Muscle of leg (tissue), 16 donors: ENCODE data around the gene MGAM2. TPM values are rescaled to one million over a fixed set of nuclear protein-coding genes. Genes with fewer than 3 reads are reported as not detected.

Source experiments
- DNase-seq: peaks from one replicate; pipeline ENCODE4 v3.0.0; 2013
- H3K27ac ChIP-seq: one replicate; pipeline ENCODE4 v1.5.1; 2013; ENCODE audit warnings: mild to moderate bottlenecking, low read length, control low read depth
- H3K27me3 ChIP-seq: one replicate; pipeline ENCODE4 v1.6.1; 2013; ENCODE audit warnings: low read length; ENCODE audit not compliant: control insufficient read depth, insufficient read depth
- H3K36me3 ChIP-seq: one replicate; pipeline ENCODE4 v1.6.1; 2013; ENCODE audit warnings: low read length; ENCODE audit not compliant: control insufficient read depth, insufficient read depth
- H3K4me1 ChIP-seq: one replicate; pipeline ENCODE4 v1.6.1; 2013; ENCODE audit warnings: low read length; ENCODE audit not compliant: control insufficient read depth, insufficient read depth
- H3K4me3 ChIP-seq: one replicate; pipeline ENCODE4 v1.5.1; 2013; ENCODE audit warnings: low read length, control low read depth
- H3K9me3 ChIP-seq: replicated peaks from 2 replicates; pipeline ENCODE4 v1.6.1; 2013; ENCODE audit warnings: low read depth, low read length; ENCODE audit not compliant: control insufficient read depth
- WGBS: methylation state at CpG from one replicate; pipeline ENCODE4 v1.1.5; 2013; ENCODE audit warnings: missing lambda C conversion rate; ENCODE audit not compliant: insufficient coverage; 5-methylcytosine and 5-hydroxymethylcytosine counted together
- long read RNA-seq, 11 donors: transcript quantifications; one replicate each; lab custom pipeline, GENCODE V29; 2026
- polyA plus RNA-seq, 8 donors: library from polyadenylated mRNA; unstranded; fragments of 120-200 nt; gene quantifications; one replicate each; pipeline versions ENCODE4 v1.2.1 to v1.2.3, GENCODE V29; 2013; ENCODE audit warnings: inconsistent platforms in 1 of 8, low replicate concordance in 1 of 8; ENCODE audit not compliant: insufficient read length in 8 of 8, insufficient read depth in 1 of 8
- total RNA-seq: library from RNA; stranded (reverse); fragments of 120-200 nt; gene quantifications from one replicate; pipeline ENCODE4 v1.2.4, GENCODE V29; 2013

The MGAM2 gene
- under 0.01 TPM for total RNA-seq
- 1 to 10 TPM in 1 of 8 donors, under 1 TPM in 6, not detected in 1; 0.04 to 2.1 (median 0.07) TPM for polyA plus RNA-seq
- long read RNA-seq, donor 1: 0 reads
- long read RNA-seq, donor 2: 0 reads
- long read RNA-seq, donor 3: 0 reads
- long read RNA-seq, donor 4: 0 reads
- long read RNA-seq, donor 5: 0 reads
- long read RNA-seq, donor 6: 0 reads
- long read RNA-seq, donor 7: 0 reads
- long read RNA-seq, donor 8: 0 reads
- long read RNA-seq, donor 9: 0 reads
- long read RNA-seq, donor 10: 0 reads
- long read RNA-seq, donor 11: 0 reads

GRCh38 chr7:142111499-142111898 is at the start of gene MGAM2:
Gene MGAM2 (plus strand): TSS chr7:142111718. CDS start chr7:142116874, 5,156 bp downstream.
- no peaks in the 10 kb centered on the region for H3K9me3 ChIP-seq
- no peak within 1 kb of the TSS for H3K4me3 ChIP-seq
- H3K27ac ChIP-seq: no peak within 1 kb of the TSS
- H3K27me3 ChIP-seq: no peaks in the 10 kb centered on the region
- no peaks in the 10 kb centered on the region for H3K36me3 ChIP-seq
- WGBS: no CpG with 5 or more reads among the region's 4 CpGs
- no peaks in the 10 kb centered on the region for H3K4me1 ChIP-seq
- no peak for DNase-seq

- no peak overlapping the region for H3K4me3 ChIP-seq
- H3K27ac ChIP-seq: no peak overlapping the region
- no peaks in the 10 kb centered on the region for H3K4me1 ChIP-seq
- no peaks in the 10 kb centered on the region for H3K36me3 ChIP-seq
- DNase-seq: no peak
- 69% methylated on average over 10 of the region's 12 CpGs for whole genome bisulfite sequencing
- no peaks in the 10 kb centered on the region for H3K9me3 ChIP-seq
- no peaks in the 10 kb centered on the region for H3K27me3 ChIP-seq
Measured at GRCh38 chr7:142063551-142064442, 47.7 kb upstream of the MGAM2 start.

GRCh38 chr7:142066536-142066935 is 45.0 kb upstream of the MGAM2 start:
- H3K27ac ChIP-seq: no peak overlapping the region
- WGBS: 94% methylated on average over 3 of the region's 8 CpGs
- H3K4me3 ChIP-seq: no peak overlapping the region
- no peaks in the 10 kb centered on the region for H3K27me3 ChIP-seq
- no peaks in the 10 kb centered on the region for H3K4me1 ChIP-seq
- no peaks in the 10 kb centered on the region for H3K9me3 ChIP-seq
- no peaks in the 10 kb centered on the region for H3K36me3 ChIP-seq
- no peak for DNase-seq

- Histone ChIP-seq H3K4me1 (no peaks in the 10 kb centered on the region), H3K27ac (no peak overlapping the region), H3K27me3 (no peaks in the 10 kb centered on the region), H3K4me3 (no peak overlapping the region), H3K36me3 (no peaks in the 10 kb centered on the region), H3K9me3 (no peaks in the 10 kb centered on the region)
- DNase-seq: no peak
- no CpG with 5 or more reads among the region's 4 CpGs for WGBS
Measured at GRCh38 chr7:142077762-142078161, 33.8 kb upstream of the MGAM2 start.

GRCh38 chr7:142083605-142084004 is 27.9 kb upstream of the MGAM2 start:
- WGBS: 88% methylated on average over 1 of the region's 1 CpG
- no peaks in the 10 kb centered on the region for H3K4me1 ChIP-seq

GRCh38 chr7:142085428-142085827 is 26.1 kb upstream of the MGAM2 start:
- no peaks in the 10 kb centered on the region for H3K27me3 ChIP-seq
- no peak overlapping the region for H3K4me3 ChIP-seq
- no peak overlapping the region for H3K27ac ChIP-seq
- H3K9me3 ChIP-seq: no peaks in the 10 kb centered on the region
- no peak for DNase-seq
- no peaks in the 10 kb centered on the region for H3K4me1 ChIP-seq
- 82% methylated on average over 3 of the region's 4 CpGs for WGBS
- H3K36me3 ChIP-seq: no peaks in the 10 kb centered on the region

More at GRCh38 chr7:142083605-142084004, 27.9 kb upstream of the MGAM2 start:
- DNase-seq: no peak
- Histone ChIP-seq H3K9me3 (no peaks in the 10 kb centered on the region), H3K4me3 (no peak overlapping the region), H3K27ac (no peak overlapping the region), H3K27me3 (no peaks in the 10 kb centered on the region), H3K36me3 (no peaks in the 10 kb centered on the region)

- WGBS: 63% methylated on average over 2 of the region's 4 CpGs
- Histone ChIP-seq H3K4me3 (no peak overlapping the region), H3K27me3 (no peaks in the 10 kb centered on the region), H3K9me3 (no peaks in the 10 kb centered on the region), H3K27ac (no peak overlapping the region), H3K36me3 (no peaks in the 10 kb centered on the region), H3K4me1 (no peaks in the 10 kb centered on the region)
- DNase-seq: peak; percentile 41
Measured at GRCh38 chr7:142088022-142088714, 23.4 kb upstream of the MGAM2 start.

- no peak for DNase-seq
- no peaks in the 10 kb centered on the region for H3K36me3 ChIP-seq
- no peaks in the 10 kb centered on the region for H3K9me3 ChIP-seq
- H3K27ac ChIP-seq: no peak overlapping the region
- no peak overlapping the region for H3K4me3 ChIP-seq
- H3K4me1 ChIP-seq: no peaks in the 10 kb centered on the region
- H3K27me3 ChIP-seq: no peaks in the 10 kb centered on the region
- no CpG with 5 or more reads among the region's 2 CpGs for WGBS
Measured at GRCh38 chr7:142089035-142089434, 22.5 kb upstream of the MGAM2 start.

GRCh38 chr7:142091961-142092360 is 19.6 kb upstream of the MGAM2 start:
- H3K36me3 ChIP-seq: no peaks in the 10 kb centered on the region
- DNase-seq: no peak
- H3K9me3 ChIP-seq: no peaks in the 10 kb centered on the region
- no CpG with 5 or more reads among the region's 2 CpGs for WGBS
- H3K4me3 ChIP-seq: no peak overlapping the region
- H3K27me3 ChIP-seq: no peaks in the 10 kb centered on the region
- H3K27ac ChIP-seq: no peak overlapping the region
- H3K4me1 ChIP-seq: no peaks in the 10 kb centered on the region

GRCh38 chr7:142094861-142095260 is 16.7 kb upstream of the MGAM2 start:
- no peaks in the 10 kb centered on the region for H3K27me3 ChIP-seq
- H3K36me3 ChIP-seq: no peaks in the 10 kb centered on the region
- H3K9me3 ChIP-seq: no peaks in the 10 kb centered on the region
- no peak overlapping the region for H3K27ac ChIP-seq
- no peaks in the 10 kb centered on the region for H3K4me1 ChIP-seq
- H3K4me3 ChIP-seq: no peak overlapping the region
- DNase-seq: no peak
- no CpG with 5 or more reads among the region's 6 CpGs for WGBS
